ENCODE results near the gene PPCS.

DNA sequence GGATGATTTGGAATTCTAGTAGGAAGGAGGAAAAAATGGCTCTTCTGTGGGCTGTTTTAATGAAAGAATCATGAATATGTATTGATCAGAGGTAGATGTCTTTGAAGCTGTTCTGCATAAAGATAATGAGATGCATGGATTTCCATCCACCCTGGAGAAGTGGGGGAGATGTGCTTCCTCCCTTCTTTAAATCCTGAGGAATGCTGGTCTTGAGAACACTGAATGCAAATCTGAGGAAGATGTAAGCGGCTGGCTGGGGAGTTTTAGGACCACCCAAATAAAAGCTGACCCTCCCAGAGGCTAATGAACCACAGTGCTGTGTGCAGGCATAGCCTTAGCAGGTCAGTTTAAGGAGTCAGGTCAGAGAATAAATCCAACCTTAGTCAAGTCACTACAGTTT lies 37.8 kb upstream of the PPCS start:
- TF ChIP-seq EP300 (IDR thresholded peaks at IDR 0.05) (no peak), POLR2A (IDR thresholded peaks at IDR 0.05) (no peak)
- TF ChIP-seq, protein P1, sequence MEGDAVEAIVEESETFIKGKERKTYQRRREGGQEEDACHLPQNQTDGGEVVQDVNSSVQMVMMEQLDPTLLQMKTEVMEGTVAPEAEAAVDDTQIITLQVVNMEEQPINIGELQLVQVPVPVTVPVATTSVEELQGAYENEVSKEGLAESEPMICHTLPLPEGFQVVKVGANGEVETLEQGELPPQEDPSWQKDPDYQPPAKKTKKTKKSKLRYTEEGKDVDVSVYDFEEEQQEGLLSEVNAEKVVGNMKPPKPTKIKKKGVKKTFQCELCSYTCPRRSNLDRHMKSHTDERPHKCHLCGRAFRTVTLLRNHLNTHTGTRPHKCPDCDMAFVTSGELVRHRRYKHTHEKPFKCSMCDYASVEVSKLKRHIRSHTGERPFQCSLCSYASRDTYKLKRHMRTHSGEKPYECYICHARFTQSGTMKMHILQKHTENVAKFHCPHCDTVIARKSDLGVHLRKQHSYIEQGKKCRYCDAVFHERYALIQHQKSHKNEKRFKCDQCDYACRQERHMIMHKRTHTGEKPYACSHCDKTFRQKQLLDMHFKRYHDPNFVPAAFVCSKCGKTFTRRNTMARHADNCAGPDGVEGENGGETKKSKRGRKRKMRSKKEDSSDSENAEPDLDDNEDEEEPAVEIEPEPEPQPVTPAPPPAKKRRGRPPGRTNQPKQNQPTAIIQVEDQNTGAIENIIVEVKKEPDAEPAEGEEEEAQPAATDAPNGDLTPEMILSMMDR (IDR thresholded peaks at IDR 0.05), result no peak

Measured in ovary (tissue), 3 donors.